Measurements from ENCODE around the gene MYL2. TPM values are rescaled to one million over a fixed set of nuclear protein-coding genes. Genes with fewer than 3 reads are reported as not detected.

Gene MYL2
- total RNA-seq, 1 experiment from 2014 or later = not detected

- CTCF ChIA-PET = no interaction called here
- H3K9me3 Mint-ChIP-seq (ENCODE audit: low read depth, unreplicated experiment) = no peaks in the 10 kb centered on the region
- H3K27ac Mint-ChIP-seq (ENCODE audit: unreplicated experiment) = no peak overlapping the region
- H3K4me3 Mint-ChIP-seq (ENCODE audit: low read depth, unreplicated experiment) = no peak overlapping the region
- peaks cover 10% of the 10 kb centered on the region for H3K4me1 Mint-ChIP-seq (ENCODE audit: low read depth, unreplicated experiment)
- H3K36me3 Mint-ChIP-seq (ENCODE audit: insufficient read depth, unreplicated experiment) = no peaks in the 10 kb centered on the region
- H3K27me3 Mint-ChIP-seq (ENCODE audit: unreplicated experiment) = peaks cover 62% of the 10 kb centered on the region
- TF ChIP-seq CTCF (IDR thresholded peaks at IDR 0.05; ENCODE audit: unreplicated experiment) = no peak
- intact Hi-C loops (cut with micrococcal nuclease; ENCODE audit: unreplicated experiment) = no loop called here
- DNase-seq = no peak
- no TSS peak for BruUV-seq (replicated peaks)
Observed at GRCh38 chr12:110906516-110906915, 13.9 kb downstream of the MYL2 start.

- no peak for DNase-seq
- H3K4me3 Mint-ChIP-seq (ENCODE audit: low read depth, unreplicated experiment) = no peak overlapping the region
- H3K27me3 Mint-ChIP-seq (ENCODE audit: unreplicated experiment) = peaks cover 66% of the 10 kb centered on the region
- peaks cover 10% of the 10 kb centered on the region for H3K4me1 Mint-ChIP-seq (ENCODE audit: low read depth, unreplicated experiment)
- no peaks in the 10 kb centered on the region for H3K36me3 Mint-ChIP-seq (ENCODE audit: insufficient read depth, unreplicated experiment)
- CTCF ChIA-PET = no interaction called here
- BruUV-seq (replicated peaks) = no TSS peak
- H3K9me3 Mint-ChIP-seq (ENCODE audit: low read depth, unreplicated experiment) = no peaks in the 10 kb centered on the region
- no peak for TF ChIP-seq CTCF (IDR thresholded peaks at IDR 0.05; ENCODE audit: unreplicated experiment)
- H3K27ac Mint-ChIP-seq (ENCODE audit: unreplicated experiment) = no peak overlapping the region
- intact Hi-C loops (cut with micrococcal nuclease; ENCODE audit: unreplicated experiment) = no loop called here
Observed at GRCh38 chr12:110906083-110906482, 14.3 kb downstream of the MYL2 start.

GRCh38 chr12:110903511-110903910, 16.9 kb downstream of the MYL2 start:
- Mint-ChIP-seq H3K36me3 (ENCODE audit: insufficient read depth, unreplicated experiment) (no peaks in the 10 kb centered on the region), H3K27me3 (ENCODE audit: unreplicated experiment) (peaks cover 78% of the 10 kb centered on the region), H3K27ac (ENCODE audit: unreplicated experiment) (no peak overlapping the region), H3K4me1 (ENCODE audit: low read depth, unreplicated experiment) (peaks cover 7% of the 10 kb centered on the region), H3K9me3 (ENCODE audit: low read depth, unreplicated experiment) (no peaks in the 10 kb centered on the region), H3K4me3 (ENCODE audit: low read depth, unreplicated experiment) (no peak overlapping the region)
- TF ChIP-seq CTCF (IDR thresholded peaks at IDR 0.05; ENCODE audit: unreplicated experiment) = no peak
- intact Hi-C loops (cut with micrococcal nuclease; ENCODE audit: unreplicated experiment) = no loop called here
- no peak for DNase-seq
- BruUV-seq (replicated peaks) = no TSS peak
- CTCF ChIA-PET = no interaction called here

- Mint-ChIP-seq H3K4me3 (ENCODE audit: low read depth, unreplicated experiment) (no peak overlapping the region), H3K36me3 (ENCODE audit: insufficient read depth, unreplicated experiment) (no peaks in the 10 kb centered on the region), H3K4me1 (ENCODE audit: low read depth, unreplicated experiment) (no peaks in the 10 kb centered on the region), H3K27me3 (ENCODE audit: unreplicated experiment) (peaks cover 60% of the 10 kb centered on the region), H3K9me3 (ENCODE audit: low read depth, unreplicated experiment) (no peaks in the 10 kb centered on the region), H3K27ac (ENCODE audit: unreplicated experiment) (no peak overlapping the region)
- CTCF ChIA-PET = no interaction called here
- TF ChIP-seq CTCF (IDR thresholded peaks at IDR 0.05; ENCODE audit: unreplicated experiment) = no peak
- DNase-seq = no peak
- intact Hi-C loops (cut with micrococcal nuclease; ENCODE audit: unreplicated experiment) = no loop called here
- BruUV-seq (replicated peaks) = no TSS peak
Observed at GRCh38 chr12:110901401-110901800, 19.0 kb downstream of the MYL2 start.

- Mint-ChIP-seq H3K4me1 (ENCODE audit: low read depth, unreplicated experiment) (no peaks in the 10 kb centered on the region), H3K27ac (ENCODE audit: unreplicated experiment) (no peak overlapping the region), H3K36me3 (ENCODE audit: insufficient read depth, unreplicated experiment) (no peaks in the 10 kb centered on the region), H3K4me3 (ENCODE audit: low read depth, unreplicated experiment) (no peak overlapping the region), H3K27me3 (ENCODE audit: unreplicated experiment) (peaks cover 67% of the 10 kb centered on the region), H3K9me3 (ENCODE audit: low read depth, unreplicated experiment) (no peaks in the 10 kb centered on the region)
- no peak for TF ChIP-seq CTCF (IDR thresholded peaks at IDR 0.05; ENCODE audit: unreplicated experiment)
- intact Hi-C loops (cut with micrococcal nuclease; ENCODE audit: unreplicated experiment) = no loop called here
- CTCF ChIA-PET = no interaction called here
- no TSS peak for BruUV-seq (replicated peaks)
- no peak for DNase-seq
Observed at GRCh38 chr12:110896559-110896958, 23.8 kb downstream of the MYL2 start.
